Cortex of kidney (tissue), 1 donor: ENCODE results near the gene GIMAP2.

Experiments used
- DNase-seq: peaks from one replicate; lab custom pipeline; 2025; lab: John Stamatoyannopoulos, UW

The GIMAP2 gene

DNA sequence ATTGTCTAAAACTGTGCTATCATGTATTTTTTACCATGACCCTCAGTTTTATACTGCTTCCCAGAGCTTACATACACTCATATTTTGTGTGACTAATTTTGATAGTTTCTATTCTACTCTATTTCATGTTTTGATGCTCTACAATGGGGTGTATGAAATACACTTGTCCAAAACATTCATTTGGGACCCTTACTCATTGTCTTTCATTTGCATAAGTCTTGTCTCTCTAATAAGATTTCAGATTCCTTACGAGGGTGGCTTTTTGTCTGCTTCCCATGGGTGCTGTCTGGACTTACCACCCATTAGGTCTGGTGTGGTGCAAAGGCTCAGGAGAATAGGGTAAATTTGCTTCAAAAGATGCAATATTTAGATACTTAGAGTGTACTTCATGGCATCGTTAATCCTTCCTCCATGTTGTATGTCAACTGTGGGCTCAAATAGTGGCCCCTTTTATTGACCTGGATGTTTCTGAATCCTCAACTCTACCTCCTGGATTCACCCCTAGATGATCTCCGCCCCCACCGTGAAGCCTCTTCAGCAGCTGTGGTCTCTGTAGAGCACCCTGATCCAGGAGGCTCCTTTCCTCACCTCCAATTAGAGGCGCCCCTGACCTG, 48.1 kb downstream of the GIMAP2 start:
- DNase-seq = no peak

DNA sequence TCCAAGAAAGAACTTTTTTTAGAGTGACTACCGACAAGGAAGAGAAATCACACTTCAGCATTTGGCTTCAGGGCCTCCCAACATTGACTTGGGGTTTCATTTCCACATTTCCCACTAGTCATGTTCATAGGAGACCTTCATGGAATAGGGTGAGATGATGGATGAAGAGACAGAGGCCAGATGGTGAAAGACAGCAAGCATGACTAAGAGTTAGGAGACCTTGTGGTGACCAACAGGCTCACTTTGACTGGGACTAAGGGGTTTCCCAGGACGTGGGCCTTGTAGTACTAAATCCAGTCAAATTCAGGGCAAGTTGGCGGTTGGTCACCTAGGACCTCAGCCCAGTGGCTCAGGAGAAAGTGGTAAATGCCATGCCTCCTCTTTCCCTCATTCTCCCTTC, 48.7 kb downstream of the GIMAP2 start:
- no peak for DNase-seq

DNA sequence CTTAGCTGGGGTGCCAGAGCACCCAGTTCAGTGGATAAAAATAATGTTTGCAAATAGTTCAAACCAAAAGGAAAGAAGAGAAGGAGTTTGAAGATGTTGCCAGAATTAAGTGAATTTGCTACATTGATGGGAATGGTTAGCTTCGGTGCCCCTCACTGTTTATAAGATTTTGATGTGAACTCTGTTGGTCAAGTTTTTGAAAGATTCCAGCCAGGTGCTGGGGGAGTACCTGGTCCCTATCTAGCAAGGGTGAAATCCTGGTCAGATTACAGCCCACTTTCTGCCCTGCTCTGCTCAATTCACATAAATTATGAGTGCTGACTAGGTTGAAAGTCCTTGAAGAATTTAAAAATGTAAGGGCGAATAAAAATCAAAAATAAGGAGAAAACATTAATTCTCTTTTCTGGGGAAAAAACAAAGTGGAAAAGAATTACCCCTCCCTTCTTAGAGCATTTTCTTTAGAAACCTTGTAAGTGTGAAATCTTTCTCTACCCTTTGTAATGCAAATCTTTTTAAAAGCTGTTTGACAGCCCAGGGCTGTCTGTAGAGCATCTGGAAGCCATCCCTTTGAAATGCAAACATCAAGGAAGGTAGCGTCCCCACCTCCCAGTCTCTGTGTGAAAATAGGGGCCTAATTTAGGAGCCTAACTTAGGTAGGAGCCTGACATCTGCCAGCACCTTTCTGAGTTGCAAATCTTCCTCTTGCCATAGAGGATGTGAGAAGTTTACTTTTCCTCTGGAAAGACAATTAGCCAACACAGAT, 50.3 kb downstream of the GIMAP2 start:
- no peak for DNase-seq

DNA sequence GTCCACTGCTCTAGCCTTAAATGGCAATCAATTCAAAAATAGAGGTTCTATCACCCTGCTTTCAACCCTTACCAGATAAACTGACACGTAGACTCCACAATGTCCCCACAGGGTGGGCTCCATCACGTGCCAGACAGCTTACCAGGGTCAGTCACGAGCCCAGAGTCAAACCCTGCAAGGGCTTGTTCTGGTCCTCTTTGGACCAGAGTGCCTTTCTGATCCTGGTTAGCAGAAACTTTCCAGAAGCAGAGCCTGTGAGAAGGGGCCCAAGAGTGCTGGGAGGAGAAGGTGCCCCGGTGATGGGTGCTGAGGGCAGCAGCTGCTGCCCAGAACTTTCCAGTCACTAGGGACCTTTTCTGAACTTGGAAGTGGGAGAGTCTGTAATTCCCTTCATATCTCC, 51.4 kb downstream of the GIMAP2 start:
- no peak for DNase-seq

DNA sequence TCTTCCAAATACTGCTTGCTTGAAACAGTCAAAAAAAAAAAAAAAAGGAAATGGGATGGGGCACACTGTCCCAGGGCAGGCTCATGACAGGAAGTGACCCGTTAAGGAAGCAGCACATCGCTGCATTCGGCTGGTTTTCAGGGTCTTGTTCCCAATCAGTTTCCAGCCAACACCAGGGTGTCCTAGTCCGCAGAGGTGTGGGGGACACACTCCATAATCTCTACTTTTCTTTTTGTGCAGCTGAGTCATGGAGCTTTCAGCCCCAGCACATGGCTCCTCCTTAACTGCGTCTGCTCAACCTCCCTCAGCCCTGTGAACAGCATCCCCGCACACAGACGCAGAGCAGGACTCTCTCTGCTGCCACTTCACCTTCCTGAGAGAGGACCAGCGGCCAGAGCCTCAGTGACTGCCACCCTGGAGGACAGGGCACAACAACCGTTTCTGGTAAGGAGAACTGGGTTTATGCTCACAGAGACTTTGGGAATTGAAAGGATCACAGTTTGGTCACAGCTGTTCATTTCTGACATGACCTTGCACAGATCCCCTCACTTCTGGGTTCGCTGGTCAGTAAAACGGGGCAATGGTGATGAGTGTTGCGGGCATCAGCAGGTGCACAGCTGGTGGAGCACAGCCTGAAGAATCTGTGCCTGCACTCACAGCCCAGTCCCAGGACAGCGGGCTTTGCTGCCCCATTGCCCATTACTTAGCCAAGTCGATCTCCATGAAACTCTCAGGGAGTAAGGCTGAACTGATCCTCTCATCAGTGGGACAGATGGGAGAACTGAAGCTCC, 52.0 kb downstream of the GIMAP2 start, which contains the start of gene GIMAP5:
GIMAP5 (plus strand) TSS at position 154 of the 791 bp plus-strand sequence. CDS start 3,467 bp downstream, outside the sequence.
- DNase-seq = no peak

DNA sequence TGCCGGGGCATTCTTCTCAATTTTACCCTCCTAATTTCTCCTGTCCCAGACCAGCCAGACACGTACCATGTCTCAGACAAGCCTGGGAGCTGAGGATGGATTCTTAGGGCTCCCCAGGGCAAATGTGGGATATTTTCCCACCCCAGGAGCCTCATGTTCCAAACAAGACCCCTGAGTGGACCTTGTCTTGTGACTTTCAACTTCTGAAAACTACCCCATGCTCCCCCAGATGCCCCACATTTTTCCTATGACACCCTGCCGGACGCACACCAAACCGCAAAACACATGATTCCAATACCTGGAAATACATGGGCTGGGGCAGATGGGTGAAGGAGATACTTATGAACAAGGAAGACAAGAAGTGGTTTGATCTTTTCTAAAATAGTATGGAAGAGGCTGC, 52.6 kb downstream of the GIMAP2 start:
- no peak for DNase-seq

DNA sequence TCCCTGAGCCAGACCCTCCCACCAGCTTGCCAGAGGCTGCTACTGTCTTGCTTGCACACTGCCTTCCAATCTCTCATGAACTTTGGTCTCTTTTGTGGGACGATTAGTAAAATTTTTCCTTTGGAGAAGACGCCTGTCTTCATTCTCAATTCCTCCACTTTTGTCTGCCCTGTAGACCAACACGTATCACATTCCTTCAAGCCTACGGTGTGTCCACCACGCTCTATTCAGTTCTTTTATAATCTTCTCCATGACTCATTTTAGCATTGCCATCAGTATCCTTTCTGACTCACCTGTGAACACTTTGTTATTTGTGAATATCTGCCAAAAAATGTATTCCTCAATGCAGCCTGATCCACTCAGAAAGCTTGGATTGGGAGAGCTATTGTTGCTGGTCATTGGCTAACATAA, 53.1 kb downstream of the GIMAP2 start:
- DNase-seq = no peak

DNA sequence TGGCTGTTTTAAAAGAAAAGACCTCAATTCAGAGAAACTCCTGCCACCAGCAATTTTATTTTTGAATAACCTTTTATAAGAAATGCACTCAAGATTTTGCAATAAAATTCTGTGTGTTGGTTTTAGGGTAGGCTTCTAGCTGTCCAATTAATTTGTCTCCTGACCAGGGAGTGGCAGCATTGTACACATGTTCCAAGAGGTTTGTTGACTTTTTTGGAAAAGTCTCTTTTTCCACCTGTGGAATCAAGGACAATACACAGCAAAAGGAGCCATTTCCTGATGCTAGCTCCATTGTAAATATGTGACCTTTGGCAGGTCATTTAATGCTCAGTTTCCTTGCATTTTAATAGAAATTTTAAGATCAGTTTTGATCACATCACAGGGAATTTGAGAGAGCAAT, 53.5 kb downstream of the GIMAP2 start:
- DNase-seq = no peak

DNA sequence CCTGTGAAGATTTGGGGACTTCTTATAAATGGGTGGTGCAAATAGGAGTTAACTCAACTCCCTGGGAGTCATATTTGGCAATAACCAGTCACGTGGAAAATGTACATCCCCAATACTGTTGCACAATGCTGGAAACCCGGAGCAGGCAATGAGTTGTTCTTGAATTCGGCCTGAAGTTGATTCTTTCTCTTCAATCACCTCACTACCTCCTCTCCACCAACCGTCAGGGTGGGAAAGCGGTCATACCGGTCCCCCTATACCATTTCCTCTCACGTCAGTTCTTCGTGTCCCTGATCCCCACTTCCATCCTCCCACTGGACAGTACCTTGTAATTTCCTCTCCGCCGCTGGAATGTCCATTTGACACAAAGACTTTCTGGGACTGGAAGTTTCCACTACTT, 54.5 kb downstream of the GIMAP2 start:
- DNase-seq = no peak

DNA sequence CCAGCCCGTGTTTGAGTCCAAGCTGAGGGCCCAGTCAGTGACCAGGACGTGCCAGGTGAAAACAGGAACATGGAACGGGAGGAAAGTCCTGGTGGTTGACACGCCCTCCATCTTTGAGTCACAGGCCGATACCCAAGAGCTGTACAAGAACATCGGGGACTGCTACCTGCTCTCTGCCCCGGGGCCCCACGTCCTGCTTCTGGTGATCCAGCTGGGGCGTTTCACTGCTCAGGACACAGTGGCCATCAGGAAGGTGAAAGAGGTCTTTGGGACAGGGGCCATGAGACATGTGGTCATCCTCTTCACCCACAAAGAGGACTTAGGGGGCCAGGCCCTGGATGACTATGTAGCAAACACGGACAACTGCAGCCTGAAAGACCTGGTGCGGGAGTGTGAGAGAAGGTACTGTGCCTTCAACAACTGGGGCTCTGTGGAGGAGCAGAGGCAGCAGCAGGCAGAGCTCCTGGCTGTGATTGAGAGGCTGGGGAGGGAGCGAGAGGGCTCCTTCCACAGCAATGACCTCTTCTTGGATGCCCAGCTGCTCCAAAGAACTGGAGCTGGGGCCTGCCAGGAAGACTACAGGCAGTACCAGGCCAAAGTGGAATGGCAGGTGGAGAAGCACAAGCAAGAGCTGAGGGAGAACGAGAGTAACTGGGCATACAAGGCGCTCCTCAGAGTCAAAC, 56.9 kb downstream of the GIMAP2 start:
- DNase-seq = no peak
